HG02642 (cell line): Measurements from ENCODE around the gene DISC1.
"Not testable (repeated sequence)": the region's sequence is repeated elsewhere in the genome, so short reads cannot be mapped to it uniquely, and the experiment has no call there.

ENCODE experiments used
- ATAC-seq: cut with Tn5 transposase; IDR thresholded peaks from one replicate; pipeline ENCODE4 v1.9.1; 2021; ENCODE audit warnings: mild to moderate bottlenecking; ENCODE audit not compliant: unreplicated experiment, poor library complexity

The DISC1 gene

DNA sequence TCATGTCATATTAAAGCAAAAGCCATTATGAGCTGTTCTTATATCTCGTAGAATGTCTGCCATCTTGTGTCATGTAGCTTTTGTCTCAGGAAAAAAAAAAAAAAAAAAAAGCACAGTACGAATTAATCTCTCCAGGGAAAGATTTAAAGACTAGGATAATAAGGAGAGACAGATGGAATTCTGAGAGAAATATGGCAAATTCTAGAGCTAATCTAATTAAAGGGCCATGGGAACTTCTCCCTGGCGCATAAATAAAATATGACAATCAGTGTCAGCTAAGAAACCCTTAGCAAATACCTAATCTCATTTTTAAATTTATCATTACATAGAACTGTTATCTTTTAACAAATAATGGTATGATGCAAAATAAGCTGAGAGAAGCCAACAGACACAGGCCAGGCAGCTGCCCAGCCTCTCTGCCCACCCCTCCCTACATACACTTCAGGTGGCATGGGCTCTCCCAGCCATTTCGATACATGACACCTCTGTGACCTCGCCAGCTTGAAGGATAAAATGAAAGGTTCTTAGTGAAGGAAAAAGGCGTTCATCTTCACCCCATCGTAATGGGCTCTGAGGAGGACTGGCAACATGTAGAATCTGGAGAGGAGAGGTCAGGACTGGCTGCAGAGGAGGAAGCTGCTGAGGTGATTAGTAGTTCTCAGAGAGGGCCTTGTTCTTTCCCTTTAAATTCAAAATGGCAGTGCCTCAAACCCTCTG lies 39.8 kb downstream of the DISC1 start:
- ATAC-seq = no peak

DNA sequence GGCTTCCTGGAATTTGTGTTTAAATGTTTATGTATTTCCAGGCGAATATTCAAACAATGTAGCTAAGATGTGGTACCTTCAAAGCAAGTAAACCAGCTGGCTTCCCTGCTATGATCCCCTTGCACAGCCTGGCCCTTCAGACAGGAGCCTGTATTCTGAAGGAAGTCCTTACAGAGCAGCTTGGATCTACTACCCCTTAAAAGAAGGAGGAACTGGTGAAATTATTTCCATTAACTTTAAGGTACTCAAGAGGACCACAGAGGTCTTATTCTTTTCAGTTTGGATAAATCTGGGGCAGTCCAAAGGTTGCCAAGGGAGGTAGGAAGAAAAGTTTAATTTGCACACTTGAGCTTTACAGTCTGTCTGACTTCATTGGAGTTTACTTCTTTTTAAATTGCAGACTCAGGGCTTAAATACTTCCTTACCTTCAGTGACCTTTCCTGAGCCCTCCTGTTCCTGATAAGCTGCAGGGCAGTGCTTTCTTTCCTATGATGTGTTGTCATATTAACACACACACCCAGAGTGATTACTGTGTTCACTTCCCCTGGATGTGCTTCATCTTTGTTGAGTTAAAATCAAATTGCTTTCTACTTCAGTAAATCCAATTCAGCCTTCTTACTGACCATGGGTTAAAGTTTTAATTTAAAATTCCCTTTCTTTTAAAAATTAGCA lies 40.5 kb downstream of the DISC1 start:
- ATAC-seq = no peak

DNA sequence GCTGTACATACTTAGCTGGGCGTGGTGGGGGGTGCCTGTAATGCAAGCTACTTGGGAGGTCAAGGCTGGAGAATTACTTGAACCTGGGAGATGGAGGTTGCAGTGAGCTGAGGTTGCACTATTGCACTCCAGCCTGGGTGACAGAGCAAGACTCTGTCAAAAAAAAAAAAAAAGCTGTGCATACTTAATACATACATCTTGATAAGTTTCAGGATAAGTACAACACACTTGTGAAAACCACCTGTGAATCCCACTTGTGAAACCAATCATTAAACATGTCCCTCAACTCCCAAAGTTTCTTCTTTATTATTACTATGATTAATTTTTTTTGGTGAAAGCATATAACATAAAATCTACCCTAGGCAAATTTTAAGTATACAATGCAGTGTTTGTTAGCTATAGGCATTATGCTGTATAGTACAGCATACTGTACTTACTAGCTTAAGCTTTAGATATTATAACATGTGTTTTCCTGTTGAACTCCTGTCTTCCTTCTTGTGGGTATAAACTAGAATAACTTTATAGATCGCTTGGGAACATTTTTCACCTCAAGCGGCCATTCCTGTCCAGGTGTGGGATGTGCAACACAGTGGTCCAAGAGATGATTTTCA lies 41.4 kb downstream of the DISC1 start:
- ATAC-seq = no peak

DNA sequence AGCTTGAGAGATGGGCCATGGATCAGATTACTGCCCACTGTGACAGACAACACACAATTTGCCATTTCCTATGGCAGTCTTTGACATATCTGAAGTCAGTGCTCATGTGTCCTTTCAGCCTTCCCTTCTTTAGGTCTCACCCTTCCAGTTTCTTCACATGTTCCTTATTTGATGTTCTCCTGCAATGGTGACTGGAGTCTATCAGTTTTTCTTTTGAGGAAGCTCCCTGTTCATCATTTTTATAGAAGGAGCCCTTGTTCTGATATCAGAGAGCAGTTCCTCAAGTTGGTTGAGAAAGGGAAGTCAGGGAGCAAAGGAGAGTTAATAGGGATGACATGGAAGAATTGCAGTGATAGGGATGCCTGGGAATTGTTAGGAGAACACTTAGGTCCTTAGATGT lies 42.2 kb downstream of the DISC1 start:
- ATAC-seq = no peak

DNA sequence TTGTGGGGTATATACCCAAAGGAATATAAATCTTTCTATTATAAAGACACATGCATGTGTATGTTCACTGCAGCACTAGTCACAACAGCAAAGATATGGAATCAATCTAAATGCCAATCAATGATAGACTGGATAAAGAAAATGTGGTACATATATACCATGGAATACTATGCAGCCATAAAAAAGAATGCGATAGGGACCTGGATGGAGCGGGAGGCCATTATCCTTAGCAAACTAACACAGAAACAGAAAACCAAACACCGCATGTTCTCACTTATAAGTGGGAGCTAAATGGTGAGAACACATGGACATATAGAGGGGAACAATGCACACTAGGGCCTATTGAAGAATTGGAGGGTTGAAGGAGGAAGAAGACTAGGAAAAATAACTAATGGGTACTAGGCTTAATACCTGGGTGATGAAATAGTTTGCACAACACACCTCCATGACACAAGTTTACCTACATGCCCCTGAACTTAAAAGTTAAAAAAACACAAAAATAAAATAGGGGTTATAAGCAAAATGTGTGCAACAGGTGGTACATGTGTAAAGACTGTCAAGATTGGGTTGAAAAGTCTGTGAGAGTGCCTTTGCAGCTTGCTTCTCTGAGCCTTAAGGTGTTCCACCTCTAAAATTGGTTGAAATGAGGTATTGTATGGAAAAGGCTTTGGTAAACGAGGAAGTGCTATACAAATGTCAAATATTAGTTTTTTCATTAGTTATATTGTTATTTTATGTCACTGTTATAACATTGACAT lies 43.5 kb downstream of the DISC1 start:
- ATAC-seq = not testable (repeated sequence)

DNA sequence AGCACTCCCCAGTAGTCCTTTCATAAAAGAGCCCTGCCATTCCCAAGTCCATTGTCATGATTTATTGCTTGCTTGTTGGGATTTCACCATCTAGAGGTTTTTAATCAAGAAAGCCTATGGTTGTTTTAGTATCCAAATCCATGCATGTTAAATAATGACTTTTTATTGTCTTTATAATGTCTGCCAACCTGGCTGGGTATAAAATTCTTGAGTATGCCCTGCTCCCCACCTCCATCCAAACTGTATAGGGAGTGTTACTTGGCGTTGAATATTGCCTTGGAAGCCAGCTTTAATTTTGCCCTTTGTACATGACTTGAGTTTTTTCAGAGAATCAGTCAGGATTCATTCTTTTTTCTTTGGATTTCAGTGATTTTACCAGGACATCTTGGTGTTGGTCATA lies 44.2 kb downstream of the DISC1 start:
- no peak for ATAC-seq

DNA sequence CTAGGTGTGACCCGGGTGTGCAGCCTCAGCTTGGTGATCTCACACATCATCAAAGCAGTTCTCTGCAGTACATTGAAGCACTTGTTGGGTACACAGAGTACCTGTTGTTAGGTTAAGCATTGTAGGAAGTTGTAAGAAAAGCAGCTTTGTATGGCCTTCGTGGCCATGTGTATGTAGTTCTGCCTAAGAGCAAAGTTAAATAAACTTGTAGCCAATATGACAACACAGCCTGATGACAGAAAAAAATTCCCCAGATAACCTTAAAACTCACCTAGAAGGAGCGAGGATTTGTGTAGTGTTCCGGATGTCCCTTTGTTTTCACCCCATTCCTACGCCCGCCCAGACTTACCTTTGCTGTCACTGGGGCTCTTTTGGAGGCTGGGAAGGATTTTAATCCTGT lies 48.0 kb downstream of the DISC1 start:
- ATAC-seq = no peak

DNA sequence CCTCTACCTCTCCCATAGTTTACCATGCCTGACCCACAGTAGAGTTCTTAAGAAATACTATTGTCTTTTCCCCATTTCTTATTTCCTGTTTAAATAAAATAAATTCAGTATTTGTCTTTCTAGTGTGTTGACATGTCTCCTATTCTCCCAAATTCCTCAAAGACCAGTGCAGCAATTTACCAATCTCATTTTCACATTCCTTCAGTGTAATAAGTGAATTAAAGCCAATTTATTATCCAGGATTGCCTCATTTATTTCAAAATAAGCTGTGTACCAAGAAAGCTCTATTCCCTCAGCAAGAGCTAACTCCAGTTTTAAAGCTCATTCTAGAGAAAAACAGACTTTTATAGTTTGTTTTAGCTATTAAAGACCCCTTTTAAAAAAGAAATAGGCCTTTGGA lies 49.9 kb downstream of the DISC1 start:
- no peak for ATAC-seq

DNA sequence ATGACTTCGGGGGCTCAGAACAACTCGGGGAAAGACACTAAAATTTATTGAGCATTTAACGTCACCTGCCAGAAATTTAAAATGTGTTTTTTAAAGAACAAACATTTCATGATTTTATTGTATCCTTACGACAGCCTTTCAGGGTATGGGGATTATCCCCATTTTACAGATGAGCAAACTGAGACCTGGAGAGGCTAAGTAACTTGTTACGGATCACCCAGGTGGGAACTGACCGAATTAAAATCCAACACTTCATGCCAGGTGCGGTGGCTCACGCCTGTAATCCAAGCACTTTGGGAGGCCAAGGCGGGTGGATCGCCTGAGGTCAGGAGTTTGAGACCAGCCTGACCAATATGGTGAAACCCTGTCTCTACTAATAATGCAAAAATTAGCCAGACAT lies 50.9 kb downstream of the DISC1 start:
- ATAC-seq = no peak

DNA sequence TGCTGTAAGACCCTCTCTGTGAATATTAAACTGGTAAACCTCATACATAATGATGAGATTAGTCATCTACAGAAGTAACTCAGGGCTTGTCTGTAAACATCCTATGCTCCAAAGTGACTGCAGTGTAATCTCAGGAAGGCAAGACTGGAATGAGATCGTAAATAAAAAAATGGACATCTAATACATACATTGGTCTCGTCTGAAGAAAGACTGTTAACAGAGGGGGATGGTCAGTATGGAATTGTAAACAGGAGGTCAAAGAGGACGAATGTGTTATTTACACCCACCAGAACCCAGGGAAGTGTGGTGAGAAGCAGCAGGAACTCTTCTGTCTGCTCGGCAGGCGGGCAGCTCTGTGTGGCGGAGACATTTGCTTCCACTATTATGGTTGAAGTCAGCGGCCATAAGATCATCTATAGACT lies 51.4 kb downstream of the DISC1 start:
- no peak for ATAC-seq

DNA sequence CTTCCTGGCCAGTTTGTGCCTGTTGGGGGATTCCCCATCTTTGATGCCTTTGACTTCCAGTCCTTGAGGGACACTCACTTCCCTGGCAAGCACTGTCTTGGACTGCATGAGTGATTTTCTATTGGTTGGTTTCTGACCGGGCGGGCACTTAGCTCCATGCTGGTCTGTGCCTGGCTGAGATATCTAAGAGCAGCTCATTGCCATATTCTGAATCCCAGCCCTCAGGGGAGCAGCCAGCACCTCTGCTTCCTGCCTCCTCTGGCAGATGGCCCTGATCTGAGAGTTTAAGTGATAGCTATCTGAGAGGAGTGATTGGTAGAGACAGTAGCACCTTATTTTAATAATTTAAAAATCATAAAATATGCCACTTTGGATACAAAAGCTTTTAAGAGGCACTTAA lies 52.5 kb downstream of the DISC1 start:
- ATAC-seq = no peak

DNA sequence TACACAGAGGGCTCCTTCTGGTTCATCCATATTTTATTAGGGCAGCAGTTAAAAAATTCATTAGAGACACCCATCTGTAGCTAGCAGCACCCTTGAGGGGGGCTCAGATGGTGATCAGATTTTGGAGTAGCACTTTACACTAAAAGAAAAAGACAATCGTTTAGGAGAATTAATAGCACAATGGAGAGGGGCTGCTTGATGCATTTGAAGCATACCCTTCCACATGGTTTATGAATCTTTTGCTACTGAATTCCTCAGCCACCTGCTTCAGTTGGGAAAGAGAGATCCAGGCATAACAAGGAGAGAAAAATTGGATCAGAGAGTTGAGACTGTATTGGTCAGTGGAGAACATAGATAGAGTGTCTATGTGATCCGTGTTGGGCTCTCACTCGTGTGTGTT lies 54.4 kb downstream of the DISC1 start:
- ATAC-seq = no peak

DNA sequence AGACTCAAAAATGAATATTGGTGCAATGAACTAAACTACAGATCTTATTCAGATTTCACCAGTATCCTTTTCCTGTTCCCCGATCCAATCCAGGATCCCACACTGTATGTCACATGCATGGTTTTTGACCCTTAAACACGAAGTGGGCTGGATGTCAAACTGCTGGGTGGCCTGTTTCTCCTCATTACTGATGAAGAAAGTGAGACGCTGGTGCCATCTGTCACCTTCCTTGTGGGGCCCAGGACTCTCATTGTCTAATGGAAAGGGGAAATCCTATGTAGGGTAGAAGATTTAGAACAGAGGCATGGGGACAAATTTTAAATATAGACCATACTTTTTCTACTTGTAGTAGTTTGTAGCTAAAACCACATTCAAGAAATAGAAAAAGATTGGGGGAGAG lies 56.2 kb downstream of the DISC1 start:
- no peak for ATAC-seq

DNA sequence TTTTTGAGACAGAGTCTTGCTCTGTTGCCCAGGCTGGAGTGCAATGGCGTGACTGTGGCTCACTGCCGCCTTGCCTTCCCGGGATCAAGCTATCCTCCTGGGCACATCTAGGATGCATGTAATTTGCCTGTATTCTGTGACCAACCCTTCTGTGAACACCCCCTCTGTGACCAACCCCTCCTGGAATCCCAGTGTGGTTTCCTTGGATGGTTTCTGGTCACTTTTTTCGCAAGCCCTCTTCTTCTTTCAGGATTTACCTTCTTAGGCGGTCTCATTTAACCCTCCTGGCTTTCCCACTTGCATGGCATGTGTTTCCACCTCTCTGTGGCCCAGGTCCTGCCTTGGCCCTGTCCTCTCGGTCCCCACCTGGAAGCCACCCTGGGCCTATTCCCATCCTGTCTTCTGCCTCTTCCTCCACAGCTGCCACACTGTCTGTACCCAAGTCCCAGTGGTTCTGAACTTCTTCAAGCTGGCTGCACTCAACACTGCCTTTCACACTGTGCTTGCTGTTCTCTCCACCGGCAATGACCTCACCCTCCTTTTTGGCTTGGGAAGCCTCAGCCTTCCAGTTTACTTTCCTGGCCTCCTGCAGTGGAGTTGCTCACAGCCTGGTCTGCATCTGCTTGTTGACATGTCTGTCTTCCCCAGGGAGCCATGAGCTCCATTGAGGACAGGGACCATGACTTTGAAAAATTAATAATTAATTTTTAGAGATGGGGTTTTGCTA lies 57.0 kb downstream of the DISC1 start:
- ATAC-seq = no peak

DNA sequence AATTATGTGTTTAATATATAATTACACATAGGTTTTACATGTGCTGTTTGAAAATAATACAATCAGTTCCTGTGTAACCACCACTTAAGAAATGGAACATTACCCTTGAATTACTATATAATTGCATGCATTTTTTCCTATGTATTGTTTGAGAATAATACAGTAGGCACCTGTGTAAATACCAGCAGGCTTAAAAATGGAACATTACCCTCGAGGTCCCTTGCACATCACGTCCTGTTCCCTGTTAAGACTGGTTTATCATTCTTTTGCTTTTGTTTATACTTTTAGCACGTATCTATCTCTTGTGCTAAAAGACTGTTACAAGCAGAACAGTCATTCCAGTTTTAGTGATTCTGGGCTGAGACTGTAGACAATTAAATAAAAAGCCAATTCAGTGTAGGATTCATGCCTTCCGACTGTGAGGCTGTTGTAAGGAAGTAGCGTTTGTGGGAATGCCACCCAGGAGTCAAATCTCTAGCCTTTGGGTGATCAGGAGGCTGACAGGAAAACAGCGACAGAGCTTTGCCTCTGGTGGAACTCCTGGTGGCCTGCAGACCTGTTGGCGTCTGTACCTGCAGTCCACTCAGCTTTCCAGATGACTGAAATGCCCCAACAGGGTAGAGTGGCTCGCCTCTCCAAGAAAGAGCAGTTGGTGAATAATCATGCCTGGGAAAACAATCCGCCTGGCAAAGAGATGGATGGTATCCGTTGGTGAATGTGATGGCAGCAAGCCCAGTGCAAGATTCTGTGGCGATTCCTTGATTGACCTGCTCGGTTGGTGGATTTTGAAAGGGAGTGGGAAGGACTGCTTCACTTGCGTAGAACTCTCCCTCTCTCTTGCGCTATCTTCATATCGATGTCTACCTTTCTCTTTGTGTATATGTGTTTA lies 58.0 kb downstream of the DISC1 start:
- ATAC-seq = no peak

DNA sequence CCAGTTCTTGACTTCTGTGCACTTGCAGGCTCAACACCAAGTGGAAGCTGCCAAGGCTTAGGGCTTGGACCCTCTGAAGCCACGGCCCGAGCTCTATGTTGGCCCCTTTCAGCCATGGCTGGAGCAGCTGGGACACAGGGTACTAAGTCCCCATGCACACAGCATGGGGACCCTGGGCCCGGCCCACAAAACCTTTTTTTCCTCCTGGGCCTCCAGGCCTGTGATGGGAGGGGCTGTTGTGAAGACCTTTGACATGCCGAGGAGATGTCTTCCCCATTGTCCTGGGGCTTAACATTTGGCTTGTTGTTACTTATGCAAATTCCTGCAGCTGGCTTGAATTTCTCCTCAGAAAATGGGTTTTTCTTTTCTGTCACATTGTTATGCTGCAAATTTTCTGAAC lies 59.8 kb downstream of the DISC1 start:
- no peak for ATAC-seq

DNA sequence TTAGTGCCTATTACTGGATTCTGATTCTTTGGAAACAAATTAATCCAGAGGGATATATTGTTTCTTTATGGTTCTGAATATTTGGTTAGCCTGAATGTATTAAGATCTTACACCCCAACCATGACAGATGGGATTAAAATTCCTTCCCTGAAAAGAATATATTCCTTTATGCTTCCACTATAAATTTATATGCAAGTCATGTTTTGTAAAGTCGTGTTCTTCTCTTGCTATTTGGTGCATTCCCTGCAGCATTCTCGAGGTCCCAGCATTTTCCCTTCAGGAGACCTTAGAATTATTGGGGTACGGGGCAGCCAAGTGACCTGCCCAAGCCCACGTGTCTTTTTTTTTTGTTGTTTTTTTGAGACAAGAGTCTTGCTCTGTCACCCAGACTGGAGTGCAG lies 62.4 kb downstream of the DISC1 start:
- no peak for ATAC-seq

DNA sequence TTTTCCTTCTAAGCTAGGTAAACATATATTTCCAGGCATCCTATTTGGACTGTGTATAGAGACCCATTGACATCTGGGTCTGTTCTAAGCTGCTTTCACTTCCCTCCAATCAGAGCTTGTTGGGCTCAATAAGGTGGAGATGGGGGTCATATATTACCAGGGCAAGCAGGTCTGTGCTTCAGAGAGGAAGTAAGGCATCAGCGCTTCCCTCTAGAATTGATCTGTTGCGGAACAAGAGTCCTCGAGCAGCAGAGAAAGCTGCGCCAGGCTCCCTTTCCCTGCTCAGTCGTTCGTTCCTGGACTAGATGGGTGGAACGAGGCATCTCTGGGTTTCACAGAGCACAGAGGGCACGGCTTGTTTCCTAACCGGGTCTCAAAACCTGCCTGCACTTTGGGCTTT lies 63.5 kb downstream of the DISC1 start:
- no peak for ATAC-seq

DNA sequence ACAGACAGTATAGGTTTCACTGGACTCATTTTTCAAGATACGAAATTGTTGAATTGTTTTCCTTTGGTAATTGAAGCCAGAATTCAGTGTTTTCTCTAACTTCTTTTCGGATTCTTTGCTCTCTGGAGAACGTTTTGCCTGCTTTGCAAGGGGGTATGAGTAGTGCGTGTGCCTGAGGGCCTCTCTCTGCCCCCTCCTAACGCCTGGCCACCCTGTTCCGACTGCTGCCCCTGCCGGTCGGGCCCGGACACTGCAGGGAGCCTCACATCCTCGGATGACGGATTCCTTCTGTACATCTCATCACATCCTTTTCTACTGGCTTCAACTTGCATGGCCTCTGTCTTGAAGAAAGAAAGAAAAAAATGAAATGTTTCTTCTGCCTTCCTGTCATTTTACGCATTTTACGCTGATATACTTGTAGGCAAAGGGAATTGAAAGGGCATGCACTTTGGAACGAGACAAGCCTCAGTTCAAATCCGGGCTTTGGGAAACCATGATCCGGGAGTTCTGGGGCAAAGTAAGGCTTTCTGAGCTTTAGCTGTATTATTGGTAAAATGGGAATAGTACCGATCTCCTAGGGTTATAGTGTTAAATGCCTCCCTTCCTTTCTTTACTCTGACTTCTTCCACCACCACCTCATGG lies 65.1 kb downstream of the DISC1 start:
- ATAC-seq = no peak
